Measurements from ENCODE around the gene SORCS1. TPM values are rescaled to one million over a fixed set of nuclear protein-coding genes. Genes with fewer than 3 reads are reported as not detected.

The SORCS1 gene
- polyA plus RNA-seq, 1 donor, result 6.5 TPM

DNA sequence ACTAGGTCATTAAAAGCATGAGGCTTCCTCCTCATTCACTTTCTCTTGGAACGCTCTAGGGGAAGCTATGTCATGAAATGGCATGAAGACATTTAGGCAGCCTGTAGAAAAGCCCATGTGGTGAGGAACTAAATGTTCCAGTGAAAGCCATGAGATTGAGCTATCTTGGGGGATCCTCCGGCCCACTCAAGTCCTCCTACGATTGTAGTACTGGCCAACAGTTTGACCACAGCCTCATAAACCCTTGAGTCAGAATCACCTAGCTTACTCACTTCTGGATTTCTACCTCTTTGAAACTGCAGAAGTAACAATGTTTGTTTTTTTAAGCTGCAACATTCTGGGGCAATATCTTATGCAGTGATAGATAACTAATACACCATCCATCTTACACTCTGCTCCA is 605.1 kb downstream of the SORCS1 start:
- no peak overlapping the region for H3K4me3 ChIP-seq (ENCODE audit: low read length)

DNA sequence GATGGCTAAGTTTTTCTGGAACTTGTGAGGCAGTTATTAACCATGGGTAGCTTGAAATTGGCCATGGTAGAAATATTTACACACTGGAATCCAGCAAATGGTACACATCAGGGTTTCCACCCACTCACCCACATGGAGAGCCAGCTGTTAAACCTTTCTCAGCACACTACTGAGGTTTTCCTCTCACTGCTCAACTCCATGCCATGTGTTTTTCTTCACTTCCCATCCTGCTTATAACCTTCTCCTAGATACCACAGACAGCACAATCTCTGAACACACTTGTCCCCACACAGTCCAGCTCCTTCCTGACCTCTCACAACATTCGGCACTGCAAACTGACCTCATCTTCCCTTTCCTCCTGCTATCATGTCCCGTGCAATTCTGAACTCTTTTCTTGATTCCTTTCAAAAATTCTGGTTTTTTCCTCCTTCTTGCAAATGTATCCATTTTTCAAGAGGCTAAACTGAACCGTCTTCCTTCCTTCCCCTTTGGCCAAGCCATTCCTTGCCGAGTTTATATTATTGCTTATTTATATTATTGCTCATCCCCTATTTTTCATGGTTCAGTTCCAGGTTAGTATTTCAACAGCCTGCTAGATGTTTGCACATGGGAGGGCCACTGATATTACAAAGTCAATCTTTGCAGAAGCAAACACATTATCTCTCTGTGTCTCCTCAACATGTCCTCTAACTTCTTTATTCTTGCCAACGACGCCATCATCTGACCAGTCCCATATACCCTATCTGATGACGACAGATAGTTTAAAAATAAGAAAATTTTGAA is 606.4 kb downstream of the SORCS1 start:
- 70% methylated on average over 4 of the region's 7 CpGs for WGBS (ENCODE audit: insufficient coverage, low lambda C conversion rate)

More for the DNA sequence above, 605.1 kb downstream of the SORCS1 start:
- Histone ChIP-seq H3K9me3 (ENCODE audit: control insufficient read depth, low read depth, low read length) (no peaks in the 10 kb centered on the region), H3K4me1 (ENCODE audit: control insufficient read depth, insufficient read depth, low read length) (no peaks in the 10 kb centered on the region), H3K27me3 (ENCODE audit: control insufficient read depth, insufficient read depth, low read length) (no peaks in the 10 kb centered on the region), H3K36me3 (ENCODE audit: control insufficient read depth, insufficient read depth, low read length) (no peaks in the 10 kb centered on the region), H3K27ac (ENCODE audit: low read length) (no peak overlapping the region)
- WGBS (ENCODE audit: insufficient coverage, low lambda C conversion rate), result no CpG with 5 or more reads among the region's 3 CpGs
- DNase-seq, result no peak

DNA sequence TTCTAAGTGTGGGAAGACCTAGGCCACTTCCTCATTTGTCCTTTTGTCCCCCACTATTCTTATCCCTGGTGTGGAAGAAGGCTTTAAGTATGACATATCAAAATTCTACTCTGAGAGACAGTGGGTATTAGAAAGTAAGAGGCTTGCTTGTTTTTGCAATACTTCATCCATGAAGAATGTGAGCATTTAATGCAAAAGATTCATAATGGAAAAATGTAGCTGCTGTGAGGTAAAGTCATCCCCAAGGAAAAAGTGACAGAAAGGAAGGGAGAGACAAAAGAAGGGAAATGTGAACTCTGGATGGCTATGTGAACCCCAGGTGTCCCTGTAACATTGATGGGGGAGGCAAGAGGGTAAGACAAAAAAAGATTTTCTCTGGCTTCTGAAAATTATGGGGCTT is 607.5 kb downstream of the SORCS1 start:
- Histone ChIP-seq H3K9me3 (ENCODE audit: control insufficient read depth, low read depth, low read length) (no peaks in the 10 kb centered on the region), H3K4me1 (ENCODE audit: control insufficient read depth, insufficient read depth, low read length) (no peaks in the 10 kb centered on the region)

More for the DNA sequence above, 606.4 kb downstream of the SORCS1 start:
- Histone ChIP-seq H3K36me3 (ENCODE audit: control insufficient read depth, insufficient read depth, low read length) (no peaks in the 10 kb centered on the region), H3K9me3 (ENCODE audit: control insufficient read depth, low read depth, low read length) (no peaks in the 10 kb centered on the region), H3K4me1 (ENCODE audit: control insufficient read depth, insufficient read depth, low read length) (no peaks in the 10 kb centered on the region), H3K27ac (ENCODE audit: low read length) (no peak overlapping the region), H3K27me3 (ENCODE audit: control insufficient read depth, insufficient read depth, low read length) (no peaks in the 10 kb centered on the region), H3K4me3 (ENCODE audit: low read length) (no peak overlapping the region)
- DNase-seq, result no peak

DNA sequence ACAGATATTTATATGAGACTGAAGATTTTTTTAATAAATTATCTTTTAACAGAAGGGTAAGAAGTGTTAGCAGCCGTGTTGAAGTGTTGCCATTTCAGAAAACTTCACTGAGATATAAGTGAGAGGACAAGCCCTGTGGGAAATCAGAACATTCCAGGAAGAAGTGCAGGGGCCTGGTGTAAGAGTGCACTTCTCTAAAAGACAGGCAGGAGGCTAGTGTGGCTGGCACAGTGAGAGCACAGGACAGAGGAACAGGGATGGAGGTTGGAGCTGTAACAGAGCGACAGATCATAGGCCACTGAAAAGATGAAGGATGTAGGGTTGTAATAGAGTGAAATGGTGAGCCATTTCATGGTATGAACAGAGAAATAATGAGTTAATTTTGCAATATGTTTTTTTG is 608.9 kb downstream of the SORCS1 start:
- 70% methylated on average over 2 of the region's 2 CpGs for WGBS (ENCODE audit: insufficient coverage, low lambda C conversion rate)
- Histone ChIP-seq H3K36me3 (ENCODE audit: control insufficient read depth, insufficient read depth, low read length) (no peaks in the 10 kb centered on the region), H3K4me3 (ENCODE audit: low read length) (no peak overlapping the region), H3K4me1 (ENCODE audit: control insufficient read depth, insufficient read depth, low read length) (no peaks in the 10 kb centered on the region), H3K27me3 (ENCODE audit: control insufficient read depth, insufficient read depth, low read length) (no peaks in the 10 kb centered on the region), H3K9me3 (ENCODE audit: control insufficient read depth, low read depth, low read length) (no peaks in the 10 kb centered on the region), H3K27ac (ENCODE audit: low read length) (no peak overlapping the region)
- DNase-seq, result no peak

More for the DNA sequence above, 607.5 kb downstream of the SORCS1 start:
- DNase-seq, result no peak
- Histone ChIP-seq H3K4me3 (ENCODE audit: low read length) (no peak overlapping the region), H3K27me3 (ENCODE audit: control insufficient read depth, insufficient read depth, low read length) (no peaks in the 10 kb centered on the region), H3K36me3 (ENCODE audit: control insufficient read depth, insufficient read depth, low read length) (no peaks in the 10 kb centered on the region), H3K27ac (ENCODE audit: low read length) (no peak overlapping the region)

DNA sequence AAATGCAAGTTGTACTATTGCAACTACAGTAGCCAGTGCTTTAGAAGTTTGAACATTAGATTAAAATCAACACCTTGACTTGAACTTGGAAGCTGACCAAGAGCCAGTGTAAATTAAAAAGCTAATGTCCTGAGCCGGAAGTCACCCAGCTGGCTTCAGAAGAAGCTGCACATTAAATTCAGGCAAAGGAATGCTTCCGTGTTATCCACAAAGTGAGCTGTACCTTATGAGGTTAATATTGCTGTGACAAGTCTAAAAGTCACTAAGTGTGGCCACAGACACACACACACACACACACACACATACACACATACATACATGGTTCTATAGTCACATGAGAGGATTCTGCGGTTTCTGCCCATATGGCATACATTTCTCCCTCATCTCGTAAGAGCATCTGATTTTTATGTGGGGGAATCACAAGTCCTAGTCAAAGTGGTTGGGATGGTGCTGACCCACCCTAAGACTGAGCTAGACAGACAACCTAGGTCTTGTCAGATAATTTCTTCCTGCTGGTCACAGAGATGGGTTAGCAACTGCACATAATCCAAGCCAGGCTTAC is 612.9 kb downstream of the SORCS1 start:
- no CpG with 5 or more reads among the region's 4 CpGs for WGBS (ENCODE audit: insufficient coverage, low lambda C conversion rate)
- no peaks in the 10 kb centered on the region for H3K27me3 ChIP-seq (ENCODE audit: control insufficient read depth, insufficient read depth, low read length)
- no peak overlapping the region for H3K4me3 ChIP-seq (ENCODE audit: low read length)
- H3K4me1 ChIP-seq (ENCODE audit: control insufficient read depth, insufficient read depth, low read length), result no peaks in the 10 kb centered on the region
- no peaks in the 10 kb centered on the region for H3K9me3 ChIP-seq (ENCODE audit: control insufficient read depth, low read depth, low read length)
- H3K36me3 ChIP-seq (ENCODE audit: control insufficient read depth, insufficient read depth, low read length), result no peaks in the 10 kb centered on the region
- DNase-seq, result no peak
- no peak overlapping the region for H3K27ac ChIP-seq (ENCODE audit: low read length)

DNA sequence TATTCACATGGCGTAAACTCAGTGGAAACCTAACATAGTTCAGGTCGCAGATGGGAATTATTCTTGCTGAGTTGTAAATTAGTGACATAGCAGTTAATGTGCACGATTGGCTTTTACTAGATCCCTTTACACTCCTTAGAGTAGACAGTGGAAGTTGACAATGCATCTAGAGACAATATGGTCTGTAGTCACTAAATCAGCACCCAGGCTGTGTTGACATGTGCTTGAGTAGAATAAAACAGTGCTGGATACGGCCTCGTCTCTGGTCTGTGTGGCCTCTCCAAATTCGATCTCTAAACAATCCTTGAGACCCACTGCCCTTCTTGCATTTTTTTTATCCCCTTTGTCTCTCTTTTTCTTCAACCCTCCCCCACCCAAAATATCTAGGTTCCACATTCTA is 615.7 kb downstream of the SORCS1 start:
- DNase-seq, result no peak

DNA sequence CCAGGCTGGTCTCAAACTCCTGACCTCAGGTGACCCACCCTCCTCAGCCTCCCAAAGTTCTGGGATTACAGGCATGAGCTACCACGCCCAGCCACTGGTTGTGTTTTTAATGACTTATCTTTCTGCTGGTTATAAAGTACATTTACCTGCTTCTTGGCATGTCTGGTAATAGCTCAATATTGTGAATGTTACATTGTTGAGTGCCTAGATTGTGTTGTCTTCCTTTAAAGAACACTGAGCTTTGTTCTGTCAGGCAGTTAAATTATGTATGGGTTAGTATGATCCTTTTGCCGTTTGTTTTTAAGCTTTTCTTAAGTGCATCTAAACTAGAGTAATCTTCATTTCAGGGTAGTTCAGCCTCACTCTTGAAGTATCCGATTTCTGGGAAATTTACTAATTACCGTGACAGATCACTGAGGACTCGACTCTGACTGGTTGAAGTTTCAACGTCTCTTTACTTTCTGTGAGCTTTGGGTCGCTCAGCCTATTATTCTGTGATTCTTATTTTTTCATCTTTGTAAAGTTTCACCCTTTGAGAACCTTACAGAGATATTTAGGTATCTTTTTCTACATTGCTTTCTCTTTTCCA is 617.4 kb downstream of the SORCS1 start:
- no peaks in the 10 kb centered on the region for H3K36me3 ChIP-seq (ENCODE audit: control insufficient read depth, insufficient read depth, low read length)
- no peaks in the 10 kb centered on the region for H3K9me3 ChIP-seq (ENCODE audit: control insufficient read depth, low read depth, low read length)
- no peak for DNase-seq
- 86% methylated on average over 3 of the region's 7 CpGs for WGBS (ENCODE audit: insufficient coverage, low lambda C conversion rate)
- H3K27me3 ChIP-seq (ENCODE audit: control insufficient read depth, insufficient read depth, low read length), result no peaks in the 10 kb centered on the region
- no peak overlapping the region for H3K27ac ChIP-seq (ENCODE audit: low read length)
- H3K4me3 ChIP-seq (ENCODE audit: low read length), result no peak overlapping the region
- no peaks in the 10 kb centered on the region for H3K4me1 ChIP-seq (ENCODE audit: control insufficient read depth, insufficient read depth, low read length)

More for the DNA sequence above, 615.7 kb downstream of the SORCS1 start:
- no peaks in the 10 kb centered on the region for H3K36me3 ChIP-seq (ENCODE audit: control insufficient read depth, insufficient read depth, low read length)
- H3K9me3 ChIP-seq (ENCODE audit: control insufficient read depth, low read depth, low read length), result no peaks in the 10 kb centered on the region
- H3K27me3 ChIP-seq (ENCODE audit: control insufficient read depth, insufficient read depth, low read length), result no peaks in the 10 kb centered on the region
- no peak overlapping the region for H3K4me3 ChIP-seq (ENCODE audit: low read length)
- no peak overlapping the region for H3K27ac ChIP-seq (ENCODE audit: low read length)
- WGBS (ENCODE audit: insufficient coverage, low lambda C conversion rate), result 75% methylated on average over 3 of the region's 6 CpGs
- no peaks in the 10 kb centered on the region for H3K4me1 ChIP-seq (ENCODE audit: control insufficient read depth, insufficient read depth, low read length)

DNA sequence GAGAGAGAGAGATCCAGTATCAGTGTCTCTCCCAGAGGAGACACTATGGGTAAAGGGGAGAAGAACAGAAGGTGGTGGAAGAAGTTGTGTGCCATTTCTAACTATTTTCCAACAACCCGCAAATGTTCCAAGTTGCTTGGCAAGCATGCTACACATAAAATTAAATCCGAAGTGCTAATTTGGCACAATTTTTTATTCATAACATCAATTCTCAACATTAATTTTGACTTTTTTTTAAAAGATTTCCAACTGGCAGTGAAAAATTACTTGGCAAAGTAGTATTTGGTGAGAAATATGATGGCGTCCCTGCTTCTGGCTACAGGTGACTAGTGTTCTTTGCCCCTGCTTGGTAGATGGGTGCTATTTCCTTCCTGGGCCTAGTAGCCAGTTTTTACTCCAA is 622.0 kb downstream of the SORCS1 start:
- Histone ChIP-seq H3K27ac (ENCODE audit: low read length) (no peak overlapping the region), H3K27me3 (ENCODE audit: control insufficient read depth, insufficient read depth, low read length) (no peaks in the 10 kb centered on the region), H3K9me3 (ENCODE audit: control insufficient read depth, low read depth, low read length) (no peaks in the 10 kb centered on the region), H3K4me1 (ENCODE audit: control insufficient read depth, insufficient read depth, low read length) (no peaks in the 10 kb centered on the region), H3K4me3 (ENCODE audit: low read length) (no peak overlapping the region), H3K36me3 (ENCODE audit: control insufficient read depth, insufficient read depth, low read length) (no peaks in the 10 kb centered on the region)
- WGBS (ENCODE audit: insufficient coverage, low lambda C conversion rate), result no CpG with 5 or more reads among the region's 3 CpGs
- DNase-seq, result no peak

DNA sequence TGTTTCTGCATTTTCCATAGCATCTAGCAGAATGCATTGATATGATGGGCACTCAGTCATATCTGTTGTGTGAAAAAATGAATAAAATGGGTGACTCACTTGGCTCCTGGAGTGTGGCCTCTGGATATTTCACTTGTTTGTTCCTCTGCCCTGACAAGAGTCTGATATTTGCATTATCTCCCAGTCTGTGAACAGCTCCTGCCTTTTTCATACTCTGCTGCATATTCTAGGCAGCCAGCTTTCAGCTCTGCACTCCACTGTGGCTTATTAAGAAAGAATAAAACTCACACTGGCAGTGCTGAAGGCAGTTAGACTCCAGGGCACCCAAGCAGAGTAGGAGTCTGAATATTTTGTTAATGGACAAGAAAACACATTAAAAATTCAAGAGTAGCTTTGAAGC is 623.9 kb downstream of the SORCS1 start:
- no peak overlapping the region for H3K27ac ChIP-seq (ENCODE audit: low read length)
- DNase-seq, result no peak
- no peak overlapping the region for H3K4me3 ChIP-seq (ENCODE audit: low read length)
- H3K4me1 ChIP-seq (ENCODE audit: control insufficient read depth, insufficient read depth, low read length), result no peaks in the 10 kb centered on the region
- no peaks in the 10 kb centered on the region for H3K9me3 ChIP-seq (ENCODE audit: control insufficient read depth, low read depth, low read length)
- no peaks in the 10 kb centered on the region for H3K27me3 ChIP-seq (ENCODE audit: control insufficient read depth, insufficient read depth, low read length)
- no peaks in the 10 kb centered on the region for H3K36me3 ChIP-seq (ENCODE audit: control insufficient read depth, insufficient read depth, low read length)

DNA sequence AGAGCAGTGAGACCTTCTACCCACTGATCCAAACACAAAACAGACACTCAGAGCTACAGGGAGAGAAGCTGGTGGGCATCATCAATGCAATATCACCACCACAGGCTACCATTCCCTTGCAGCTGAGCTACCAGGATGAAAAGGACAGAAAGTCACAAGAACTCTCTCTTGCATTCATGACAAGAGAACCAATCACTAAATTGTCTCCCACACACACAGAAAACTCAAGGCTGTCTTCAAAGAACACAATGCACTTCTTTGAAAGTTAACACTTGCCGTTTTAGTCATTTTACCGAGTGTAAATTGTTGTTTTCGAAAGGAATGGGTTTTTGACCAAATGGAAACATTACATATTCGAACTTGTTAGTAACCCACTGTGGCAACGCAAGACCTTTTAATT is 626.6 kb downstream of the SORCS1 start:
- Histone ChIP-seq H3K27me3 (ENCODE audit: control insufficient read depth, insufficient read depth, low read length) (no peaks in the 10 kb centered on the region), H3K27ac (ENCODE audit: low read length) (no peak overlapping the region), H3K4me3 (ENCODE audit: low read length) (no peak overlapping the region), H3K4me1 (ENCODE audit: control insufficient read depth, insufficient read depth, low read length) (no peaks in the 10 kb centered on the region), H3K36me3 (ENCODE audit: control insufficient read depth, insufficient read depth, low read length) (no peaks in the 10 kb centered on the region), H3K9me3 (ENCODE audit: control insufficient read depth, low read depth, low read length) (no peaks in the 10 kb centered on the region)
- no peak for DNase-seq
- WGBS (ENCODE audit: insufficient coverage, low lambda C conversion rate), result 90% methylated on average over 2 of the region's 5 CpGs
